ENCODE results near the gene WIF1.

DNA sequence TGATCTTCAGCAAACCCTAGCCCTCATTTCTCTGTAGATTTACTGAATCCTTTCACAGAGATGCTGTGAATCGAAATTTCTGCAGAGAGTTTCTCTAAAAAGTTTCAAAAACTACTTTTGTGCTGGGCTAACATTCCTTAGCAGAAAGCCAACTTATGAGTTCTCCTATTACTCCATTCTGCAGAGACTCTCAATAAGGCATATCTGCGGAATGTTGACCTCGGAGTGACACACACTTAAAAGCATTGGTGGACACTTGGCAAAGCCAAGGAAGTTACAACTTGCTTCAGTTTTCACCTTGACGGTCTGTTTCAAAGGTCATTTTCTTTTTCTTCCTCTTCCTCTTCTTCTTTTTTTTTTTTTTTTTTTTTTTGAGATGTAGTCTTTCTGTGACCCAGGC is 75.8 kb downstream of the WIF1 start:
- TF ChIP-seq, protein P1, sequence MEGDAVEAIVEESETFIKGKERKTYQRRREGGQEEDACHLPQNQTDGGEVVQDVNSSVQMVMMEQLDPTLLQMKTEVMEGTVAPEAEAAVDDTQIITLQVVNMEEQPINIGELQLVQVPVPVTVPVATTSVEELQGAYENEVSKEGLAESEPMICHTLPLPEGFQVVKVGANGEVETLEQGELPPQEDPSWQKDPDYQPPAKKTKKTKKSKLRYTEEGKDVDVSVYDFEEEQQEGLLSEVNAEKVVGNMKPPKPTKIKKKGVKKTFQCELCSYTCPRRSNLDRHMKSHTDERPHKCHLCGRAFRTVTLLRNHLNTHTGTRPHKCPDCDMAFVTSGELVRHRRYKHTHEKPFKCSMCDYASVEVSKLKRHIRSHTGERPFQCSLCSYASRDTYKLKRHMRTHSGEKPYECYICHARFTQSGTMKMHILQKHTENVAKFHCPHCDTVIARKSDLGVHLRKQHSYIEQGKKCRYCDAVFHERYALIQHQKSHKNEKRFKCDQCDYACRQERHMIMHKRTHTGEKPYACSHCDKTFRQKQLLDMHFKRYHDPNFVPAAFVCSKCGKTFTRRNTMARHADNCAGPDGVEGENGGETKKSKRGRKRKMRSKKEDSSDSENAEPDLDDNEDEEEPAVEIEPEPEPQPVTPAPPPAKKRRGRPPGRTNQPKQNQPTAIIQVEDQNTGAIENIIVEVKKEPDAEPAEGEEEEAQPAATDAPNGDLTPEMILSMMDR (conservative IDR thresholded peaks at IDR 0.05; ENCODE audit: low read length) = no peak
- TF ChIP-seq EZH2phosphoT487 (IDR thresholded peaks at IDR 0.05; ENCODE audit: borderline replicate concordance, low read depth, low read length) = no peak
